ENCODE results near the gene CTNNBL1.

CTNNBL1 gene

DNA sequence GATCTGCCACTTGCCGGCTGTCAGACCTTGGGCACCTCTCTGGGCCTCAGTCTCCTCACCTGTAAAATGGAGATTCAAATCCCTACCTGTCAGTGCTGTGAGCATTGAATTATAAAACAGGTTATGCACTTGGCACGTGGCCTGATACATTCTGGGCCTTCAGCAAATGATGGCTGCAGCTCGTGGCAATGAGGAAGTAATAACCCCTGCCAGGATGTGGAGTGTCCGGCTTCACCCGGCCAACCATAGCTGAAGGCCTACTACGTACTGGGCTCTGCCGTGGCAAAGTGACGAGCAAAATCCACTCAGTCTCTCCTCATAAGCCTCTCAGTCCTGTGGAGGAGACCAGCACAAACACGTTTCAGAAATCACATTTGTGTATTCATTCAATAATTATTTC lies 198.2 kb downstream of the CTNNBL1 start:
- Histone ChIP-seq H3K4me1 (ENCODE audit: low read depth, poor library complexity, severe bottlenecking) (no peaks in the 10 kb centered on the region), H3K4me2 (no peak overlapping the region), H3K27me3 (ENCODE audit: insufficient read depth, low read depth) (no peaks in the 10 kb centered on the region; the same call in 1 of the 2 replicates), H3K36me3 (ENCODE audit: insufficient read depth) (no peaks in the 10 kb centered on the region), H3K27ac (no peak overlapping the region), H3K79me2 (ENCODE audit: insufficient read depth, low read depth) (no peaks in the 10 kb centered on the region), H3K9ac (no peak overlapping the region), H4K20me1 (ENCODE audit: insufficient read depth) (no peaks in the 10 kb centered on the region), H2AFZ (ENCODE audit: low read depth) (no peak overlapping the region), H3K4me3 (IDR thresholded peaks at IDR 0.05; ENCODE audit: insufficient read depth, low read depth, low read length) (no peak overlapping the region)
- TF ChIP-seq, protein P1, sequence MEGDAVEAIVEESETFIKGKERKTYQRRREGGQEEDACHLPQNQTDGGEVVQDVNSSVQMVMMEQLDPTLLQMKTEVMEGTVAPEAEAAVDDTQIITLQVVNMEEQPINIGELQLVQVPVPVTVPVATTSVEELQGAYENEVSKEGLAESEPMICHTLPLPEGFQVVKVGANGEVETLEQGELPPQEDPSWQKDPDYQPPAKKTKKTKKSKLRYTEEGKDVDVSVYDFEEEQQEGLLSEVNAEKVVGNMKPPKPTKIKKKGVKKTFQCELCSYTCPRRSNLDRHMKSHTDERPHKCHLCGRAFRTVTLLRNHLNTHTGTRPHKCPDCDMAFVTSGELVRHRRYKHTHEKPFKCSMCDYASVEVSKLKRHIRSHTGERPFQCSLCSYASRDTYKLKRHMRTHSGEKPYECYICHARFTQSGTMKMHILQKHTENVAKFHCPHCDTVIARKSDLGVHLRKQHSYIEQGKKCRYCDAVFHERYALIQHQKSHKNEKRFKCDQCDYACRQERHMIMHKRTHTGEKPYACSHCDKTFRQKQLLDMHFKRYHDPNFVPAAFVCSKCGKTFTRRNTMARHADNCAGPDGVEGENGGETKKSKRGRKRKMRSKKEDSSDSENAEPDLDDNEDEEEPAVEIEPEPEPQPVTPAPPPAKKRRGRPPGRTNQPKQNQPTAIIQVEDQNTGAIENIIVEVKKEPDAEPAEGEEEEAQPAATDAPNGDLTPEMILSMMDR (conservative IDR thresholded peaks at IDR 0.05; ENCODE audit: low read depth, low read length): no peak

GRCh38 chr20:37893566-37894241 lies 199.9 kb downstream of the CTNNBL1 start:
- H4K20me1 ChIP-seq (ENCODE audit: insufficient read depth): no peaks in the 10 kb centered on the region
- H3K4me2 ChIP-seq: no peak overlapping the region
- H3K27ac ChIP-seq: no peak overlapping the region
- H3K36me3 ChIP-seq (ENCODE audit: insufficient read depth): no peaks in the 10 kb centered on the region
- H3K27me3 ChIP-seq (ENCODE audit: insufficient read depth, low read depth): no peaks in the 10 kb centered on the region; the same call in 1 of the 2 replicates
- TF ChIP-seq, protein P1 (conservative IDR thresholded peaks at IDR 0.05; ENCODE audit: low read depth, low read length): no peak
- no peaks in the 10 kb centered on the region for H3K79me2 ChIP-seq (ENCODE audit: insufficient read depth, low read depth)
- no peaks in the 10 kb centered on the region for H3K4me1 ChIP-seq (ENCODE audit: low read depth, poor library complexity, severe bottlenecking)
- H3K9ac ChIP-seq: no peak overlapping the region
- no peak overlapping the region for H2AFZ ChIP-seq (ENCODE audit: low read depth)
- H3K4me3 ChIP-seq (IDR thresholded peaks at IDR 0.05; ENCODE audit: insufficient read depth, low read depth, low read length): no peak overlapping the region

DNA sequence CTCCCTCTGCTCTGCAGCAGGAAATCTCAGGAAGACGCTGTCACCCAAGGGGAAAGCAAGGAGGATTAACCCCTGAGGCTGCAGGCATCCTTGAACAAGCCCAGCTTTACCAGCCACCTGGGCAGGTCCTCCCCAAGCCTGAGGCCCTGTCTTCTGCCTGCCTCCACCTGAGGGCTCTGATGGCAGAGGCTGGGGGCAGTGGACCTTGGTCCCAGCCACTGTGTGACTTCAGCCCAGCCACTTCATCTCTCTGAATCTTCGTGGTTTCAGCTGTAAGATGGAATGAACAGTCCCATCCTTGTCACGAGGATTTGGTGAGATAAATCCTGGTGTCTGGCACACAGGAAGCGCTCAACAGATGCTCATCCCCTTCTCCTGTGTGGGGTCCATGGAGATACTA lies 200.6 kb downstream of the CTNNBL1 start:
- no peak overlapping the region for H3K27ac ChIP-seq
- no peaks in the 10 kb centered on the region for H3K4me1 ChIP-seq (ENCODE audit: low read depth, poor library complexity, severe bottlenecking)
- TF ChIP-seq, protein P1 (conservative IDR thresholded peaks at IDR 0.05; ENCODE audit: low read depth, low read length): no peak
- no peaks in the 10 kb centered on the region for H4K20me1 ChIP-seq (ENCODE audit: insufficient read depth)
- H3K79me2 ChIP-seq (ENCODE audit: insufficient read depth, low read depth): no peaks in the 10 kb centered on the region
- H3K4me3 ChIP-seq (IDR thresholded peaks at IDR 0.05; ENCODE audit: insufficient read depth, low read depth, low read length): no peak overlapping the region
- no peaks in the 10 kb centered on the region; the same call in 1 of the 2 replicates for H3K27me3 ChIP-seq (ENCODE audit: insufficient read depth, low read depth)
- no peak overlapping the region for H3K9ac ChIP-seq
- no peak overlapping the region for H3K4me2 ChIP-seq
- H3K36me3 ChIP-seq (ENCODE audit: insufficient read depth): no peaks in the 10 kb centered on the region
- H2AFZ ChIP-seq (ENCODE audit: low read depth): no peak overlapping the region

- no peaks in the 10 kb centered on the region for H3K79me2 ChIP-seq (ENCODE audit: insufficient read depth, low read depth)
- H3K27me3 ChIP-seq (ENCODE audit: insufficient read depth, low read depth): no peaks in the 10 kb centered on the region; the same call in 1 of the 2 replicates
- H4K20me1 ChIP-seq (ENCODE audit: insufficient read depth): no peaks in the 10 kb centered on the region
- H3K4me2 ChIP-seq: no peak overlapping the region
- TF ChIP-seq, protein P1 (conservative IDR thresholded peaks at IDR 0.05; ENCODE audit: low read depth, low read length): no peak
- no peak overlapping the region for H2AFZ ChIP-seq (ENCODE audit: low read depth)
- no peak overlapping the region for H3K4me3 ChIP-seq (IDR thresholded peaks at IDR 0.05; ENCODE audit: insufficient read depth, low read depth, low read length)
- H3K36me3 ChIP-seq (ENCODE audit: insufficient read depth): no peaks in the 10 kb centered on the region
- no peak overlapping the region for H3K27ac ChIP-seq
- no peak overlapping the region for H3K9ac ChIP-seq
- no peaks in the 10 kb centered on the region for H3K4me1 ChIP-seq (ENCODE audit: low read depth, poor library complexity, severe bottlenecking)
These were observed 201.3 kb downstream of the CTNNBL1 start for GRCh38 chr20:37895166-37895565.
